ENCODE measurements around the gene CDKN2B-AS1.

CDKN2B-AS1 gene

DNA sequence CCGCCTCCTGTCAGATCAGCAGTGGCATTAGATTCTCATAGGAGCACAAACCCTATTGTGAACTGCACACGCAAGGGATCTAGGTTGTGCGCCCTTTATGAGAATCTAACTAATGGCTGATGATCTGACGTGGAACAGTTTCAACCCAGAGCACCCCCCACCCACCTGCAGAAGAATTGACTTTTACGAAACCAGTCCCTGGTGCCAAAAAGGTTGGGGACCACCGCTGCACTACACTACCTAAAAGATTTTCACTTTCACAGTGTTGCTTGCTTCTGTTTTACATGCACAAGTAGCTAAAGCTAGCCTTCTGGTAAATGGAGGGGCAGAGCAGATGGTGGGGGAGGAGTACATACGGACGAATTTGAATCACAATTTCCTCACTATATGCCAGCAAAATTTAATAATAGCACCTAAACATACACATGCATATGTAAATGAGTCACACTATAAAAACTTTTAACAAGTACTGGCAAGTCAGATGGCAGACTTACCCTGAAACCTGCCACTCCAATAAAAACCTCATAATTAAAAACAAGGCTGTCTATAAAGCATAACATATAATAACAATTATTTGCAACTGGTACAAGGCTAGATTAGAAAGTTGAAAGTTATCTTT lies 38.5 kb downstream of the CDKN2B-AS1 start (continued):
- TF ChIP-seq, protein P1, sequence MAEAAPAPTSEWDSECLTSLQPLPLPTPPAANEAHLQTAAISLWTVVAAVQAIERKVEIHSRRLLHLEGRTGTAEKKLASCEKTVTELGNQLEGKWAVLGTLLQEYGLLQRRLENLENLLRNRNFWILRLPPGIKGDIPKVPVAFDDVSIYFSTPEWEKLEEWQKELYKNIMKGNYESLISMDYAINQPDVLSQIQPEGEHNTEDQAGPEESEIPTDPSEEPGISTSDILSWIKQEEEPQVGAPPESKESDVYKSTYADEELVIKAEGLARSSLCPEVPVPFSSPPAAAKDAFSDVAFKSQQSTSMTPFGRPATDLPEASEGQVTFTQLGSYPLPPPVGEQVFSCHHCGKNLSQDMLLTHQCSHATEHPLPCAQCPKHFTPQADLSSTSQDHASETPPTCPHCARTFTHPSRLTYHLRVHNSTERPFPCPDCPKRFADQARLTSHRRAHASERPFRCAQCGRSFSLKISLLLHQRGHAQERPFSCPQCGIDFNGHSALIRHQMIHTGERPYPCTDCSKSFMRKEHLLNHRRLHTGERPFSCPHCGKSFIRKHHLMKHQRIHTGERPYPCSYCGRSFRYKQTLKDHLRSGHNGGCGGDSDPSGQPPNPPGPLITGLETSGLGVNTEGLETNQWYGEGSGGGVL (tag by site-specific recombination; IDR thresholded peaks at IDR 0.05), result no peak
- TF ChIP-seq ZNF548 (tag by site-specific recombination; IDR thresholded peaks at IDR 0.05) (no peak), WT1 (tag by site-specific recombination; IDR thresholded peaks at IDR 0.05) (no peak), GLI4 (tag by site-specific recombination; IDR thresholded peaks at IDR 0.05) (no peak)
- TF ChIP-seq, protein P2, sequence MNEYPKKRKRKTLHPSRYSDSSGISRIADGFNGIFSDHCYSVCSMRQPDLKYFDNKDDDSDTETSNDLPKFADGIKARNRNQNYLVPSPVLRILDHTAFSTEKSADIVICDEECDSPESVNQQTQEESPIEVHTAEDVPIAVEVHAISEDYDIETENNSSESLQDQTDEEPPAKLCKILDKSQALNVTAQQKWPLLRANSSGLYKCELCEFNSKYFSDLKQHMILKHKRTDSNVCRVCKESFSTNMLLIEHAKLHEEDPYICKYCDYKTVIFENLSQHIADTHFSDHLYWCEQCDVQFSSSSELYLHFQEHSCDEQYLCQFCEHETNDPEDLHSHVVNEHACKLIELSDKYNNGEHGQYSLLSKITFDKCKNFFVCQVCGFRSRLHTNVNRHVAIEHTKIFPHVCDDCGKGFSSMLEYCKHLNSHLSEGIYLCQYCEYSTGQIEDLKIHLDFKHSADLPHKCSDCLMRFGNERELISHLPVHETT (tag by site-specific recombination; IDR thresholded peaks at IDR 0.05), result no peak

DNA sequence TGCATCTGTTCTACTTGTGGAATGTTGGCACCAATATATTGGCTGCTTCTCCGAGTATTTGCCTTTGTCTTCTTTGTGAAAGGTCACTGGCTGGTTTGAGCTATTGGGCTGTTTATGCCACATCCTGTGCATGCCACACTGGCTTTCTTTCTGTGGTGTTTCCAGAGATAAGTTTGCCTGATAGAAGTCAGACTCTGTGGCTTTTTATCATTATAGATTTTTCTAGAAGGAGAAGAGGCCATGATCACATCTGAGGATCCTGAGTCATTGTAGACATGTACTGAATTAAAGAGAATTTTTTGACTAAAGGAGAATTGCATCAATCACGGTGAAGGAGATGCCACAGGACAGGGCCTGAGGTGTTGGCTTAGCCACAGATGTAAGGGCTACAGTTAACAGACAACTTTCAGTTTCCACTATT lies 41.0 kb downstream of the CDKN2B-AS1 start:
- H3K4me1 ChIP-seq (ENCODE audit: control insufficient read depth, insufficient read depth, low read length), result peaks cover 2% of the 10 kb centered on the region; the same call in 1 of the 2 replicates

DNA sequence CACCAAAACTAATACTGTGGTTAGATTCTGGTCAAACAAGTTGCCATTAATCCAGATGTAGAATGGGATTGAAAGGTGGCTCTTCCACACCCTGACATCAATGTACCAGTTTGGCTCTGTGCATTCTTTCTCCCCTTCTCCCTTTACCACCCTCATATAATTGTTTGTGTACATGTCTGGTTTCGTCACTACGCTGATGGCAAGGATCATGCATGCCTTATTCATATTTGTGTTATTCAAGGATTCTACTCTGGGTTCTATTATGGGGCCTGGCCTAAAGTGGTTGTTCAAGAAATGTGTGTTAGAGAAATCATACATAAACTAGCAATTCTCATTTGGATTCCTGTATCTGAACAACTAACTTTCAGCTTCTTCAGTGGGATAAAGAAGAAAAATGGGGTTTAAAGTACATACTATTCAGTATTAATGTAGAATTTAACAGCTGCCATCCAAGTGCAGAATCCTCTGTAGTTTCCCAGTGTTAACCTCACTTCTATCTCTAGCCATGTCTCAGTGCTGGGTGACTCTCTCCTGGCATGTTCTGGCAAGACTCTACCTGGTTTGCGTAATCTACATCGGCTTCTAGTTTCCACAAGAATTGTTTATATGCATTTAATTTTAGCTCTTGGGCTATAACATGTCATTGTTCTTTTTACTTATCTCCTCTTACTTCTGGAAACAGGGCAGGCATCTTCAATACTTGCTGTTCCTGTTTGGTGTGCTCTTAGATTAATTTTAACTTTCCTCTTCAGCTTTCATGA lies 42.5 kb downstream of the CDKN2B-AS1 start:
- Histone ChIP-seq H3K36me3 (ENCODE audit: control insufficient read depth in 2 of 2, insufficient read depth in 1 of 2, low read length in 2 of 2) (peaks cover 0 to 14% of the 10 kb centered on the region in 2 experiments; a peak in 1 of 3 replicates), H3K27ac (ENCODE audit: extremely low read depth, low read depth, low read length) (no peak overlapping the region)
- POLR2A ChIA-PET, result interaction anchor here (0.6 to 2.2 kb wide), 3 partner anchors 28 to 89 kb away, joined by 3 to 13 read pairs (median 4); partner anchors contain the start of genes CDKN2A, CDKN2B and CDKN2B-AS1
- TF ChIP-seq SP7 (tag by site-specific recombination; IDR thresholded peaks at IDR 0.05) (no peak), ZNF24 (tag by site-specific recombination; IDR thresholded peaks at IDR 0.05) (no peak), ZNF366 (tag by site-specific recombination; conservative IDR thresholded peaks at IDR 0.05) (no peak), ZFP3 (tag by site-specific recombination; IDR thresholded peaks at IDR 0.05; ENCODE audit: low read depth) (no peak)
- TF ChIP-seq, protein P3, sequence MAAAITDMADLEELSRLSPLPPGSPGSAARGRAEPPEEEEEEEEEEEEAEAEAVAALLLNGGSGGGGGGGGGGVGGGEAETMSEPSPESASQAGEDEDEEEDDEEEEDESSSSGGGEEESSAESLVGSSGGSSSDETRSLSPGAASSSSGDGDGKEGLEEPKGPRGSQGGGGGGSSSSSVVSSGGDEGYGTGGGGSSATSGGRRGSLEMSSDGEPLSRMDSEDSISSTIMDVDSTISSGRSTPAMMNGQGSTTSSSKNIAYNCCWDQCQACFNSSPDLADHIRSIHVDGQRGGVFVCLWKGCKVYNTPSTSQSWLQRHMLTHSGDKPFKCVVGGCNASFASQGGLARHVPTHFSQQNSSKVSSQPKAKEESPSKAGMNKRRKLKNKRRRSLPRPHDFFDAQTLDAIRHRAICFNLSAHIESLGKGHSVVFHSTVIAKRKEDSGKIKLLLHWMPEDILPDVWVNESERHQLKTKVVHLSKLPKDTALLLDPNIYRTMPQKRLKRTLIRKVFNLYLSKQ (tag by site-specific recombination; IDR thresholded peaks at IDR 0.05; ENCODE audit: borderline replicate concordance), result no peak
- TF ChIP-seq, protein P4, sequence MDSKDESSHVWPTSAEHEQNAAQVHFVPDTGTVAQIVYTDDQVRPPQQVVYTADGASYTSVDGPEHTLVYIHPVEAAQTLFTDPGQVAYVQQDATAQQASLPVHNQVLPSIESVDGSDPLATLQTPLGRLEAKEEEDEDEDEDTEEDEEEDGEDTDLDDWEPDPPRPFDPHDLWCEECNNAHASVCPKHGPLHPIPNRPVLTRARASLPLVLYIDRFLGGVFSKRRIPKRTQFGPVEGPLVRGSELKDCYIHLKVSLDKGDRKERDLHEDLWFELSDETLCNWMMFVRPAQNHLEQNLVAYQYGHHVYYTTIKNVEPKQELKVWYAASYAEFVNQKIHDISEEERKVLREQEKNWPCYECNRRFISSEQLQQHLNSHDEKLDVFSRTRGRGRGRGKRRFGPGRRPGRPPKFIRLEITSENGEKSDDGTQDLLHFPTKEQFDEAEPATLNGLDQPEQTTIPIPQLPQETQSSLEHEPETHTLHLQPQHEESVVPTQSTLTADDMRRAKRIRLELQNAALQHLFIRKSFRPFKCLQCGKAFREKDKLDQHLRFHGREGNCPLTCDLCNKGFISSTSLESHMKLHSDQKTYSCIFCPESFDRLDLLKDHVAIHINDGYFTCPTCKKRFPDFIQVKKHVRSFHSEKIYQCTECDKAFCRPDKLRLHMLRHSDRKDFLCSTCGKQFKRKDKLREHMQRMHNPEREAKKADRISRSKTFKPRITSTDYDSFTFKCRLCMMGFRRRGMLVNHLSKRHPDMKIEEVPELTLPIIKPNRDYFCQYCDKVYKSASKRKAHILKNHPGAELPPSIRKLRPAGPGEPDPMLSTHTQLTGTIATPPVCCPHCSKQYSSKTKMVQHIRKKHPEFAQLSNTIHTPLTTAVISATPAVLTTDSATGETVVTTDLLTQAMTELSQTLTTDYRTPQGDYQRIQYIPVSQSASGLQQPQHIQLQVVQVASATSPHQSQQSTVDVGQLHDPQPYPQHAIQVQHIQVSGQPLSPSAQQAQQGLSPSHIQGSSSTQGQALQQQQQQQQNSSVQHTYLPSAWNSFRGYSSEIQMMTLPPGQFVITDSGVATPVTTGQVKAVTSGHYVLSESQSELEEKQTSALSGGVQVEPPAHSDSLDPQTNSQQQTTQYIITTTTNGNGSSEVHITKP (tag by site-specific recombination; IDR thresholded peaks at IDR 0.05), result no peak

More for the DNA sequence above, 41.0 kb downstream of the CDKN2B-AS1 start:
- H3K4me3 ChIP-seq (ENCODE audit: low read depth, low read length), result no peak overlapping the region
- TF ChIP-seq ZNF211 (tag by site-specific recombination; IDR thresholded peaks at IDR 0.05; ENCODE audit: low read depth), result no peak
- no peak for TF ChIP-seq ZNF19 (tag by site-specific recombination; IDR thresholded peaks at IDR 0.05; ENCODE audit: low read depth)
- no peak for TF ChIP-seq ZNF350 (tag by site-specific recombination; IDR thresholded peaks at IDR 0.05)
- no peak for TF ChIP-seq ZBTB20 (tag by site-specific recombination; IDR thresholded peaks at IDR 0.05)
- TF ChIP-seq ZNF473 (tag by site-specific recombination; IDR thresholded peaks at IDR 0.05), result no peak
- TF ChIP-seq ZNF670 (tag by site-specific recombination; IDR thresholded peaks at IDR 0.05; ENCODE audit: low read depth), result no peak
- TF ChIP-seq SP3 (tag by site-specific recombination; IDR thresholded peaks at IDR 0.05), result no peak
- TF ChIP-seq ZNF610 (tag by site-specific recombination; IDR thresholded peaks at IDR 0.05; ENCODE audit: borderline replicate concordance), result no peak
- TF ChIP-seq ZNF311 (tag by site-specific recombination; IDR thresholded peaks at IDR 0.05; ENCODE audit: borderline replicate concordance), result no peak
- no peak for TF ChIP-seq ZNF596 (tag by site-specific recombination; IDR thresholded peaks at IDR 0.05)
- no peak for TF ChIP-seq ZNF114 (tag by site-specific recombination; IDR thresholded peaks at IDR 0.05)
- TF ChIP-seq, protein P5, sequence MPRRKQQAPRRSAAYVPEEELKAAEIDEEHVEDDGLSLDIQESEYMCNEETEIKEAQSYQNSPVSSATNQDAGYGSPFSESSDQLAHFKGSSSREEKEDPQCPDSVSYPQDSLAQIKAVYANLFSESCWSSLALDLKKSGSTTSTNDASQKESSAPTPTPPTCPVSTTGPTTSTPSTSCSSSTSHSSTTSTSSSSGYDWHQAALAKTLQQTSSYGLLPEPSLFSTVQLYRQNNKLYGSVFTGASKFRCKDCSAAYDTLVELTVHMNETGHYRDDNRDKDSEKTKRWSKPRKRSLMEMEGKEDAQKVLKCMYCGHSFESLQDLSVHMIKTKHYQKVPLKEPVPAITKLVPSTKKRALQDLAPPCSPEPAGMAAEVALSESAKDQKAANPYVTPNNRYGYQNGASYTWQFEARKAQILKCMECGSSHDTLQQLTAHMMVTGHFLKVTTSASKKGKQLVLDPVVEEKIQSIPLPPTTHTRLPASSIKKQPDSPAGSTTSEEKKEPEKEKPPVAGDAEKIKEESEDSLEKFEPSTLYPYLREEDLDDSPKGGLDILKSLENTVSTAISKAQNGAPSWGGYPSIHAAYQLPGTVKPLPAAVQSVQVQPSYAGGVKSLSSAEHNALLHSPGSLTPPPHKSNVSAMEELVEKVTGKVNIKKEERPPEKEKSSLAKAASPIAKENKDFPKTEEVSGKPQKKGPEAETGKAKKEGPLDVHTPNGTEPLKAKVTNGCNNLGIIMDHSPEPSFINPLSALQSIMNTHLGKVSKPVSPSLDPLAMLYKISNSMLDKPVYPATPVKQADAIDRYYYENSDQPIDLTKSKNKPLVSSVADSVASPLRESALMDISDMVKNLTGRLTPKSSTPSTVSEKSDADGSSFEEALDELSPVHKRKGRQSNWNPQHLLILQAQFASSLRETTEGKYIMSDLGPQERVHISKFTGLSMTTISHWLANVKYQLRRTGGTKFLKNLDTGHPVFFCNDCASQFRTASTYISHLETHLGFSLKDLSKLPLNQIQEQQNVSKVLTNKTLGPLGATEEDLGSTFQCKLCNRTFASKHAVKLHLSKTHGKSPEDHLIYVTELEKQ (tag by site-specific recombination; IDR thresholded peaks at IDR 0.05; ENCODE audit: borderline replicate concordance), result no peak
- ChIA-PET POLR2A (interaction anchor here (1.3 to 1.8 kb wide), 2 partner anchors 27 to 41 kb away, joined by 3 to 8 read pairs; partner anchors contain the start of genes CDKN2A, CDKN2B and CDKN2B-AS1), CTCF (interaction anchor here (1.1 to 6.5 kb wide), 3 partner anchors 26 to 89 kb away, joined by 3 to 71 read pairs (median 3); partner anchors contain the start of gene CDKN2B)
- no peaks in the 10 kb centered on the region for H3K9me3 ChIP-seq (ENCODE audit: control insufficient read depth, insufficient read depth, low read depth, low read length)
- H3K27ac ChIP-seq (ENCODE audit: extremely low read depth, low read depth, low read length), result no peak overlapping the region
- H3K36me3 ChIP-seq (ENCODE audit: control insufficient read depth in 2 of 2, insufficient read depth in 1 of 2, low read length in 2 of 2), result peaks cover 0 to 16% of the 10 kb centered on the region in 2 experiments; a peak in 1 of 3 replicates

More for the DNA sequence above, 42.5 kb downstream of the CDKN2B-AS1 start:
- peaks cover 9% of the 10 kb centered on the region; the same call in 1 of the 2 replicates for H3K4me1 ChIP-seq (ENCODE audit: control insufficient read depth, insufficient read depth, low read length)
- CTCF ChIA-PET, result interaction anchor here (0.6 to 6.5 kb wide), 24 partner anchors 8 to 883 kb away, joined by 3 to 71 read pairs (median 6); partner anchors contain the start of gene CDKN2B
- H3K9me3 ChIP-seq (ENCODE audit: control insufficient read depth, insufficient read depth, low read depth, low read length), result no peaks in the 10 kb centered on the region
- H3K4me3 ChIP-seq (ENCODE audit: low read depth, low read length), result no peak overlapping the region
